HPDE6-E6E7 (cell line): ENCODE results near the gene TMEM106B.
A peak's percentile ranks its signal among the peaks of the same experiment; 100 is the strongest.
"Not testable (repeated sequence)": the region's sequence is repeated elsewhere in the genome, so short reads cannot be mapped to it uniquely, and the experiment has no call there.

Source experiments
- DNase-seq: peaks from one replicate; pipeline ENCODE4 v3.0.0; 2011; ENCODE audit warnings: missing footprints; ENCODE audit errors: extremely low spot score

Gene TMEM106B

DNA sequence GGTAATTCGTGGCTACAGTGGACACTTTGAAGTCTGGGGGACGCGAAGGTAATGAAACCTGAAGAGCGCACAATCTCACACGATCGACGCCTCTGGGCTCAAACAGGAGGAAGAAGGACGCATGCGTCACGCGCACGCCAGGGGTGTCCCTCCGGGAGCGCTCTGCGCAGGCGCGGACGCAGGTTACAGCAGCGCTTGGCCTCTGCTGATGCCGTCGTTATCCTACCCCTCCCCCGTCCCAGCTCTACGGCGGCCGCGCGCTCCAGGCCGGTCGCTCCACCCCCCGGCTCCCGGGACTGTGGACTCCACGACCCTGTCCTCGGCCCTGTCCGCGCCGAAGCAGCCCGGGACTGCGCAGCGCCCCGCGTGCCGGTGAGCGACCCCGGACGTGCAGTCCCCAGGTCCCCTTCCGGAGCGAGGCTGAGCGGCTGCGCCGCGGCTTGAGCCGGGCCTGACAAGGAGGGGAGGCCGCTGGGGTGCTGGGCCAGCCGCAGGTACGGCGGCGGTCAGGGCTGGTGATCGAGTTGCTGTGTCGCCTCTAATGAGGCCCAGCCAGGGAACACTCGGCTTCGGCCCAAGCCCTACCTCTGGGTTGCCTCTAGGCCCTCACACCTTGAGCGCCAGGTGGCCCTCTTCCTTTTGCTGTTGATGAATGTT lies at the start of gene TMEM106B:
Gene TMEM106B (plus strand): TSS at position 241 of the 657 bp plus-strand sequence. CDS start 3,517 bp downstream, outside the sequence.
- DNase-seq: peak; percentile 96

DNA sequence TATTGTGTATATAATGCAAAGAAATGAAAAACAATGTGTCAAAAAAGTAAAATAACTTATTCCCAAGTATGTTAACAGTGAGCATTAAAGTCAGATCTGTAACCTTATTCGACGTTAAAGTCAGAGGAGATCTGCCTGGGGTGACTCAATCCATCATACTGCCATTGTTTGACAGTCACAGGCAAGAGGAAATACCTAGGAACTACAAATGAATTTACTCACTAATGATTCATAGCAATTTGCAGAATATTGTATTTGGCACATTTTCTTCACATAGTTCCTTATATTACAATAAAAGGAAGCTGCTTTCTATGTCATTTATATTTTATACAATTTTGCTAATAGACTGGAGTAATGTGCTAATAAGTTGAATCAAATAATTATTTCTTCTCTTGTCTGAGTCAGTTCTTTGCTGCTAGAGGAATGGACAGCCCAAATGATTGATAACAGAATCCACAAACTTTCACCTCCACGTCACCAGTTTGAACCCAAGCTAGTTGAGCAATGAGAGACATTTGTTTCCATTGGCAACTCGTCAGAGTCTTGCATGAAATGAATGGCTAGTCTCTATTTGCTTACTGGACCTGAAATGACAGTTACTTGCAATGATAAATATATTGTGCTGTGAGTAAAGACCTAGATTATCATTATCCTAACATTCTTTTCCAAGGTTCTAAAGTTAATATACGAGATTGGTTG lies 48.5 kb upstream of the TMEM106B start:
- DNase-seq: peak; percentile 58

DNA sequence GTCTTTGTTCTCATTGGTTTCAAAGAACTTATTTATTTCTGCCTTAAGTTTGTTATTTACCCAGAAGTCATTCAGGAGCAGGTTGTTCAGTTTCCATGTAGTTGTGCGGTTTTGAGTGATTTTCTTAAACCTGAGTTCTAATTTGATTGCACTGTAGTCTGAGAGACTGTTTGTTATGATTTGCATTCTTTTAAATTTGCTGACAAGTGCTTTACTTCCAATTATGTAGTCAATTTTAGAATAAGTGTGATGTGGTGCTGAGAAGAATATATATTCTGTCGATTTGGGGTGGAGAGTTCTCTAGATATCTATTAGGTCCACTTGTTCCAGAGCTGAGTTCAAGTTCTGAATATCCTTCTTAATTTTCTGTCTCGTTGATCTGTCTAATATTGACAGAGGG lies 43.0 kb upstream of the TMEM106B start:
- DNase-seq: not testable (repeated sequence)

DNA sequence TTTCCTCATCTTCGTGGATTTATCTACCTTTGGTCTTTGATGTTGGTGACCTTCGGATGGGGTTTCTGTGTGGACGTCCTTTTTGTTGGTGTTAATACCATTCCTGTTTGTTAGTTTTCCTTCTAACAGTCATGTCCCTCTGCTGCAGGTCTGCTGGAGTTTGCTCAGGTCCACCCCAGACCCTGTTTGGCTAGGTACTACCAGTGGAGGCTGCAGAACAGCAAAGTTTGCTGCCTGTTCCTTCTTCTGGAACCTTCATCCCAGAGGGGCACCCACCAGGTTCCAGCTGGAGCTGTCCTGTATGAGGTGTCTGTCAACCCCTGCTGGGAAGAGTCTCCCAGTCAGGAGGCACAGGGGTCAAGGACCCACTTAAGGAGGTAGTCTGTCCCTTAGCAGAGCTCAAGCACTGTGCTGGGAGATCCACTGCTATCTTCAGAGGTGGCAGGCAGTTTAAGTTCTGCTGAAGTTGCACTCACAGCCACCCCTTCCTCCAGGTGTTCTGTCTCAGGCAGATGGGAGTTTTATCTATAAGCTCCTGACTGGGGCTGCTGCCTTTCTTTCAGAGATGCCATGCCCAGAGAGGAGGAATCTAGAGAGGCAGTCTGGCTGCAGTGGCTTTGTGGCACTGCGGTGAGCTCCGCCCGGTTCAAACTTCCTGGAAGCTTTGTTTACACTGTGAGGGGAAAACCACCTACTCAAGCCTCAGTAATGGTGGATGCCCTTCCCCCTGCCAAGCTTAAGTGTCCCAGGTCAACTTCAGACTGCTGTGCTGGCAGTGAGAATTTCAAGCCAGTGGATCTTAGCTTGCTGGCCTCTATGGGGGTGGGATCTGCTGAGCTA lies 40.9 kb upstream of the TMEM106B start:
- DNase-seq: not testable (repeated sequence)

DNA sequence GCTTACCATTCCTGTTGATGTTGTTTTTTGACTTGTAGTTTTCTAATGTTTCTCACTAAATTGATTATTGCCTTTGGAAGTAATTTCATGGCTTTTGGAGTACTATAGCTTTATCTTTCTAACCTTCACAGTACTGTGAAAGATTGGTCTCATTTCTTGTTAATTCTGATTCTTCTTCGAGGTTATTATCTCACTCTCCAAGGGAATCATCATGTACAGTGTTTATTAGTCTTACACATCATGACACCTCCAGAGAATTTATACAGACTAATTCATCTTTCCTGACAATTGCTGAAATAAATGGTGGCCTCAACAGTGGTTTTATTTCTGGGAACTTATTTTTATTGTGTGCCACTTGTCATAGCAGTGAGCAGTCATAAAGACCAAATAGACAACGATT lies 37.4 kb upstream of the TMEM106B start:
- no peak for DNase-seq

DNA sequence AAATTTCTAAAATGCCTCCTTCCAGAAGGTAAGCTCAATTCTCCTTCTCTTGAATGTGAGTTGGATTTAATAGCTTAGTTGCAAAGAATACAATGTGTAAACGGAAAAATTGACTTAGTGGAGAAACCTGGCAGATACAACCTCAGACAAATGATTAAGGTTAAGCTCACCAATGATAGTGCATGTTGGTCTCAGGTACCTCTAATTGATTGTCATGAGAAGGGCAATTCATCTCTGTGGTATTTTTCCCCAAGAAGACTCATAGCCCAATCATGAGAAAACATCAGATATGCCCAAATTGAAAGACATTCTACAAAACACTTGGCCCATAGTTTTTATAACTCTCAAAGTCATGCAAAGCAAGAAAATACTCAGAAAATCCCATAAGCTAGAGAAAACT lies 36.2 kb upstream of the TMEM106B start:
- DNase-seq: peak; percentile 1

DNA sequence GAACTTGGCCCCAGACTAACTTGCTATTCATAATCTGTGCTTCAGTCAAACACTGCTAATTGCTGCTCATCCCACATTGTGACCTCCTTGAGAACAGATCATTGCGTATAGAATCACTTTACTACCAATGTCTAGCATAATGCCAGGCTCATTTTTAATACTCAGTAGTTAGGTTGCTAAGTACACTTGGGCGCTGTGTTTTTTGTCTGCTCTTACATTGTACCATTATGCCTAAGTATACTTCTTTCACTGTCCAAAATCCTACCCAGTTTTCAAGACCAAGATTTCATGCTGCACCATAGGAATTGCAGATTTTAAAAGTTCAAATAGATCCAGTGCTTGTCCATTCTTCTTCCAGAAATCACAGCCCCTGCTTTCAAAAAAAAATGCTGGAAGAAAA lies 32.8 kb upstream of the TMEM106B start:
- no peak for DNase-seq

DNA sequence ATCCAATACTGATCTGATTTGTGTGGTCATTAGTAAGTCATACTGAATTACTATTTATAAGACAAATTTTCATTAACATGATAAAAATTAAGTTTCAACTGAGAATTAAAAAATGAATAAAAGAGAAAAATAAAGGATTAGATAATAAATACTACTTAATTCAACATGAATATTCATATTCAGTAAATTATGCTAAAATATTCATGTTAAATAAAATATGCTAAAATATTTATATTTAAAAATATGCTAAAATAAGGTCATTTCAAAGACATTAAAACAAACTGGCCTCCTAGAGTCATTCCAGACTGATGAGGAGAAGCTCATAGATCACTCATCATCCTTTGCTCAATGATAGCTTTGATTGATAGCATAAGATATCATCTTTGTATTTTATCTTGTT lies 16.7 kb upstream of the TMEM106B start:
- no peak for DNase-seq

DNA sequence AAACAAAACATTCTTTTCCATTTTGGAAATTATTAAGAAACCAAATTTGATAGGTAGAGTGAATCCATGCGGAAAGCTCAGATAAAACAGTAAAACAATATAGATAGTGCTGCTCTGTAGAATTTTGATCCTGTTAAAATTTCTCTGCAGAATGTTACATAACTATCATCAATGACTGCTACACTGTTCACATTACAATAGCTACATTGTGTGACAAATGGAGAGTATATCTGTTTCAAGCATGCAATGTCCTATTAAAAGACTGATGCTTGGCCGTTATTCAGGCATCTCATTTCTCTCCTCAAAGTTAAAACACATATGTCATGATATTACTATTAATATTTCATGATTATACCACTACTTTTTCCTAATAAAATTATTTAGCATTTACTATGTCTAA lies 14.7 kb upstream of the TMEM106B start:
- DNase-seq: no peak

DNA sequence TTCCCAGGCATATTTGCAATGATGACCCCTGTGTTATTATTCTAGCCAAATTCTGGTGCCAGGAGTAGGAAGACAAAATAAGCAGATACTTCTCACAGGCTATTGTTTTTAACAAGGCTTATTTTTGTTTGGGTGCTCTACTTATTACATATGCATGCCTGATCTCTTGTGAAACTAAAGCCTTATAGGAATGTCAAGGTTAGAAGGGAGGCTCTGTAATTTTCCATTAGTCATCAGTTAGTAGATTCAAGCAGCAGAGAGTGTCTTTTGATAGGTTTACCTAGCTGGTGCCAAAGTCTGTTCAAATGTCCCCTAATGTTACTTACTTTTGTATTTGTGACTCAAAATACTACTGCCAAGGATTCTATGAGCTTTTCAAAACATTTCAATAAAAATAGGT lies 11.7 kb upstream of the TMEM106B start:
- peak; percentile 16 for DNase-seq

DNA sequence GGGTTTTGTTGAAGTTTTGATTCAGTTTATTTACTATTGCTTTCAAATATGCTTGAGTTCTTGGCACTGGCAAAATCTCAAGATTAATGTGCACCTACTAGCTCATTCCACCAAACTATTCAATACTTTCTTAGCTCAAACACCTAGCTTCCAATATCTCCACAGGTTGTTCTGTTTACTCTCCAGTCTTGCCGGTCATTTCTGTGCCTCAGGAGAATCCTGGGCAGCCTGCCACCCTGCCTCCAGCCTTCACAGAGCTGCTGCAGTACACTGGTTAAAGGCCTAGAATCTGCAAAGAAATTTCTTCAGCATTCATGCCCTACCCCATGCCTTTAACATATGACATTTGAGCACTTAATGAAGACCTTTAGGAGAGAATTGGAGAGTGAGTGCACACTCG lies 4.0 kb upstream of the TMEM106B start:
- no peak for DNase-seq

DNA sequence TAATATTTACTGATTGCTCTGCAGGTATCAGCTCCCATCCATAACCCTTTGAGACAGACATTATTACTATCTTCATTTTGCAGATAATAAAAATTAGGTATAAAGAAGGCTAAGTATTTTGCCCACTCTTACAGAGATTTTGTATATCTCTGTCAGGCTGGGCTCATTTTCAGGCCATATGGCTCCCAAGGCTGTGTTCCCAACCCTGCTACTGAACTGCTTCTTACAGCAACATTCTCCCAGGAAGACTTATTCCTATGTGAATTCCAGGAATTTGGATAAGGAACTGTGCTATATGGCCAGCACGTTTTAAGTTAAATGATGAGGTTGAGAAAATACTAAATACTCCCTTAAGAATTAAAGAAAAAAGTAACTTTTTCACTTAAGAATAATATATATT lies 1.9 kb upstream of the TMEM106B start:
- DNase-seq: no peak

DNA sequence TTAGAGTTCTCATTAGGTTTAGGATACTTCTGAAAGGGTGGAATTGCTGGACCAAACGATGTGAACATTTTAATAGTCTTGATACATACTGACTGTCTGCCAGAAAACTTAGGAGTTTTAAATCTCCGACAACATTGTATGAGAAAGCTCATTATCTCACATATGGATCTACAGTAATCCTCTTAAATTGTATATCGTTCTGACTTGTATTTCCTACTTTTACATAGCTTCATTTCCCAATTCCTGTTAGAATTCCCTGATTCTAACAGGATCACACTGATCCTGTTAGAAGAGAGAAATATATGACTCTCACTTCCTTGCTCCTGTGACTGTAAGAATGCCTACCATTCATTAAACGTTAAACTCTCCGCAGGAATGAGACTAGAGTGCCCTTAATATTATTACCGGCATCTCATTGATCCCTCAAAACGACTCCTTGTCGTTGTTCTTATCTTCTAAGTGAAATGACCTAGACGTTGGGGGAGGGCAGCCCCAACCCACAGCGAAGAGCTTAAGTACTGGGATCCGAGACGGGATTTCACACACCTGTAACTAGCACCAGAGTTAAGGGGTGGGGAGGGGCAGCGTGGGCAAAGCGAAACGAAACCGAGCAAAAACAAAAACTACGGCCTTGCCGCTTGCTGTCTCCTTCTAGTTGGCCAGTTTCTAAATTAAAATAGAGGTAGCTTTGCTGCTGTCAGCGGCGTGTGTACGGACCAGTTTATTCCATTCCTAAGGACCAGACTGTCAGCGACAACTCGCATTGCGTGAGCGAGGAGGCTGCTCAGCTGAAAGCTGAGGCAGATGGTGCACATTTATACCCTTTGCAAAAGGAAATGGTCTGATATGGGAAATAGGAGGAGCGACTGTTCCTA lies 678 bp upstream of the TMEM106B start:
- peak; percentile 49 for DNase-seq

DNA sequence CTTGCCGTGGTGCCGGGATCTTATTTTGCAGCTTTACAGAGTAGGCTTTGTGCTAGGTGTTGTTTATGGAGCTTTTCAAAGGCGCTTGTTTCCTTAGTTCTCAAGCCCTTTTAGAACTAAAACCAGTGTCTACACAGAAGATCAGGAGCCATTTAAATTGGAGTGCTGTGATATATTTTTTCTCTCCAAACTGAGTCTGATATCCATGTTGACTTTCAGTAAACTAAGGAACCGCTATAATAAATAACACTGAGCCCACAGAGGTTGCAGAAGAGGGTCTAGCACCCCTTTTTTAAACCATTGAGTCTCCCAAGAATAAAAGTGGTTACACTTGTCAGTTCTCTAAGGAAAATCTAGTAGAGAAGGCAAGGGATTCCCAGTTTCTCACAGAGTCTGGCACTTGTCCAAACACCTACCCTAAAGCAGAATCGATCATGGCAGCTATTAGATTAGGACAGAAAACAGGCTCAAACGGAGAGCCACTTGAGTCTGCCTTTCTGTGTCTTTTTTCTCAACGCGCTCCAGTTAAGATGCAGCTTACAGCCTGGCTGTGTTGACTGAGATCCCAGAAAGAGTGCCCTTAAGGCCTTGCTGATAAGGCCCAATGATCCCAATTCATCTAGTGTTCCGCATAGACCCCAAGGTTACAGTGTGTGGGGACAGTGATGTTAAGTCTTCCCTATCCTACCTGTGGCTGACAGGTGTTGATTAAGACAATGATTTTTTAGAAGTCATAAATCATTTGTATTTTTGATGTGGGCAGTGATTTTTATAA lies 804 bp downstream of the TMEM106B start:
- no peak for DNase-seq

DNA sequence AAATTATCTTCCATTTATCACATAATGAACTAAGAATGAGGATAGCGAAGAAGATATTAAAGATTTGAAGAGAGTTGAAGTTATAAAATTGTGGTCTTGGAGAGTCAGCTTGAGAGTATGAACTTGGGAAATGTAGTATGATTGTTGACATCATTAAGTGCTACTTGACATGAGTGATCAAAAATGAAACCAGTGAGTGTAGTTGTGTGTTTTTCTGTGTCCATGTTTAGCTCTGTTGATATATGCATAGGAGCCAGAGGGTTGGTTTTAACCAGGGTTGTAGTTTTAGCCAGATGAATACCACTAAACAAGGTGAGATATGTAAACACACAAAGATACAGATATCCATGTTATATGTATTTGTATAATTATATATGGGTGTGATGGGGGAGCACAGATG lies 6.2 kb downstream of the TMEM106B start:
- DNase-seq: no peak

DNA sequence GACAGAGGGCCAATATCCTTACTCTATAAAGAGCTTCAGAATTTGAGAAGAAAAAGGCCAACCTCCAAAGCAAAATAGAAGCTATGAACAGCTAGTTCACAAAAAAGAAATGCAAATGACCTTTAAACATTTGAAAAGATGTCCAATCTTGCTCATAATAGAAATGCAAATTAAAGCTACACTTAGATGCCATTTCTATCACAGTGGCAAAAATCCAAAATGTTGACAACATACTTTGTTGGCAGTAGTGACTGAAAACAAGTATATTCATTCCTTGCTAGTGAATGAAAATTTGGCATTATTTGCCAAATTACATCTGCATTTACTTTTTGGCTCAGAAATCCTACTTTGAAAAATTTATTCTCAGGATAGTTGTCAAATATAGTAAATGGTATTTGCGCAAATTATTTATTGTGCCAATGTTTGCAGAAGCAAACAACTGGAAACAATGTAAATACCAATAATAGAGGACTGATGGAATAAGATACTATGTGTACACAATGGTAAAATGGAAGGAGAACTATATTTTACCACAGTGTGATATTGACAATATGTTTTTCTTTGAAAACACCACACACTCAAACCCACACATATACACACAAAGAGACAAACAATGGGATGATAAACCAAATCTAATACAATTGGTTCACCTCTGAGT lies 9.4 kb downstream of the TMEM106B start:
- DNase-seq: no peak

DNA sequence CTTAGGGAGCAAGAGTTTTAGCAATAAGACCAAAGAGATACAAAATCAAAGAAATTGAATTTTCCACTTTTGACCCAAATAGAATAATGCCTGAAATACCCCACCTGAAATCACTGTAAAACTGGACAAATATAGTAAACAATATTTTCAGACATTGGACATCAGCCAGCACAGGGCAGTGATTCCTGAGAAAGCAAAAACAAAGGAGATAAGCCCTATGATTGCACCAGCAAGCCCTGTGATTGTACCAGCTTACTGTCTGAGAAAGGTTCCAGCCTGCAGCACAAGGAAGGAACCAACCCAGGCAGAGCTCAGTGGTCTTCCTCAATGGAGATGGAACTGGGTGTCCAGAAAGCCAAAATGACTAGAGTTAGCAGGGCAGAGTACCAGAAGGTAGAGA lies 10.3 kb downstream of the TMEM106B start:
- no peak for DNase-seq

DNA sequence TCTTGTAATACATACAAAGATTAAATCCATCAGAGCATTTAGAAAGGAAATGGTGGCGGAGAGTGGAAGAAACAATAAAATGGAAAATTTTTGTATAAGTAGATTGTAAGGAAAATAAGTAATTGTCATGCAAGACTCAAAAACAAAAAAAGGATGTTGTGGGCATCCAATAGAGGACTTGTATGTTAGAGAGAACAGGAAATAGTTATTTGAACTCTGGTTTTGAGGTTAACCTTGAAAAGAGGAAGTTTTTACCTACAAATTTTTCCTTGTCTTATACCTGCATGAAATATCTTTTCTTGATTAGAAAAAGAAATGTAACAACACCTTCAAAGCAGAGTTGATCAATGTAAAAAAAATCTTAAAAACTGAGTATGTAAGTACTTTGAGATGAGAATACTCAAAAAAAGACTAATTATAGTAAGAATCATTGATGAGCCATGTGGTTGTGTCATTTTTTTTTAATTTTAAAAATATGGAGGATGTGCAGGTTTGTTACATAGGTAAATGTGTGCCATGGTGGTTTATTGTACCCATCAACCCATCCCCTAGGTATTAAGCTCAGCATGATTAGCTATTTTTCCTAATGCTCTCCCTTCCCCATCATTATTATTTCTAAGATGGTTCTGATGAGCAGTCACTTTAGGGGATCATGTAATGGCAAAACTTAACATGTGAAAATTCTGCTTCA lies 11.9 kb downstream of the TMEM106B start:
- no peak for DNase-seq

DNA sequence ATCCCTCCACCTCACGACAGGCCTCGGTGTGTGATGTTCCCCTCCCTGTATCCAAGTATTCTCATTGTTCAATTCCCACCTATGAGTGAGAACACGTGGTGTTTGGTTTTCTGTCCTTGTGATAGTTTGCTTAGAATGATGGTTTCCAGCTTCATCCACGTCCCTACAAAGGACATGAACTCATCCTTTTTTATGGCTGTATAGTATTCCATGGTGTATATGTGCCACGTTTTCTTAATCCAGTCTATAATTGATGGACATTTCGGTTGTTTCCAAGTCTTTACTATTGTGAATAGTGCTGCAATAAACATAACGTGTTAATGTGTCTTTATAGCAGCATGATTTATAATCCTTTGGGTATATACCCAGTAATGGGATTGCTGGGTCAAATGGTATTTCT lies 13.9 kb downstream of the TMEM106B start:
- DNase-seq: not testable (repeated sequence)

DNA sequence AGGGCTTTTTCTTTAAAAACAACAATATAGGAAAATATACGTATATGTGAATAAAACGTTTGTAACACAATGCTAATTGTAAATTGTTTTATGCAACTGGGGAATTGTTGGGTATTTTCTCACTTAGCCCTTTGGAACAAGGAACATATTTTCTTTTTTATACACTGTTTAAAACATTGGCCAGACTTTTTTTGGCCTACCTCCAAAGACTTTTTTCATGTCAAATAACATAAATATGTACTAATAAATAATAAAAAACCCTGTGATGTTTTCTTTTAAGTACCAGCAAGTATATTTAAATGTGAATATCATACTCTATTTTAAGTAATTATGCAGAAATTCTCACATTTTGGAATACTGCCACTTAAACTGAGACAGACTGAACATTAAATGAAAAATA lies 15.7 kb downstream of the TMEM106B start:
- no peak for DNase-seq
